OCI-LY3 (cell line): ENCODE results near the gene ASCC1.

ENCODE experiments used
- CTCF ChIP-seq: fragments of 200-600, 300-600 bp; sonication (generic); IDR thresholded peaks from 2 replicates; pipeline ENCODE4 v1.5.1; 2014; ENCODE audit warnings: antibody characterized with exemption, low read length, low read depth
- EZH2phosphoT487 ChIP-seq: fragments of 200-600 bp; shearing (Covaris generic); IDR thresholded peaks from 2 replicates; pipeline ENCODE4 v1.6.1; 2018; ENCODE audit warnings: antibody characterized with exemption, mixed run types, low read depth

- TF ChIP-seq CTCF, result no peak
- no peak for TF ChIP-seq EZH2phosphoT487
Measured at GRCh38 chr10:72240371-72240770, 24.3 kb upstream of the ASCC1 start.
